Neural progenitor cell (in vitro differentiated cells): ENCODE data around the gene PEAK1. TPM values are rescaled to one million over a fixed set of nuclear protein-coding genes. Genes with fewer than 3 reads are reported as not detected.
"Not testable (repeated sequence)": the region's sequence is repeated elsewhere in the genome, so short reads cannot be mapped to it uniquely, and the experiment has no call there.

Experiments
- DNase-seq: peaks from one replicate; pipeline ENCODE4 v3.0.0-alpha.2; 2016; ENCODE audit warnings: low spot score
- H2AFZ ChIP-seq: fragments of 200-600 bp; sonication (generic); replicated peaks from 2 replicates; pipeline ENCODE4 v1.6.1; 2016; ENCODE audit warnings: antibody characterized with exemption
- H3F3A ChIP-seq: fragments of 200-600 bp; sonication (generic); 2 replicates; pipeline ENCODE4 v1.6.1; 2016; ENCODE audit warnings: antibody characterized with exemption, low read depth
- H3K27ac ChIP-seq: fragments of 200-600 bp; sonication (generic); 2 replicates; pipeline ENCODE4 v1.5.1; 2016; ENCODE audit warnings: mild to moderate bottlenecking
- H3K27me3 ChIP-seq: fragments of 200-600 bp; sonication (generic); 2 replicates; pipeline ENCODE4 v1.6.1; 2016; ENCODE audit warnings: mild to moderate bottlenecking, moderate library complexity
- H3K36me3 ChIP-seq: fragments of 200-600 bp; sonication (generic); 2 replicates; pipeline ENCODE4 v1.5.1; 2016
- H3K4me1 ChIP-seq: fragments of 200-600 bp; sonication (generic); 2 replicates; pipeline ENCODE4 v1.6.1; 2016; ENCODE audit warnings: mixed run types
- H3K4me2 ChIP-seq: fragments of 200-600 bp; sonication (generic); 2 replicates; pipeline ENCODE4 v1.6.1; 2016
- H3K4me3 ChIP-seq: fragments of 200-600 bp; sonication (generic); 2 replicates; pipeline ENCODE4 v1.5.1; 2016
- H3K79me2 ChIP-seq: fragments of 200-600 bp; sonication (generic); 2 replicates; pipeline ENCODE4 v1.6.1; 2016; ENCODE audit warnings: low read depth
- H3K9ac ChIP-seq: fragments of 200-600 bp; sonication (generic); 2 replicates; pipeline ENCODE4 v1.6.1; 2016
- H3K9me3 ChIP-seq: fragments of 200-600 bp; sonication (generic); 2 replicates; pipeline ENCODE4 v1.5.1; 2016; ENCODE audit warnings: low read depth
- H4K20me1 ChIP-seq: fragments of 200-600 bp; sonication (generic); 2 replicates; pipeline ENCODE4 v1.6.1; 2016; ENCODE audit warnings: low read depth
- H3K27ac Mint-ChIP-seq: 3 replicates; pipeline ENCODE4 v1.8.0; 2021; ENCODE audit warnings: mixed read lengths
- H3K27me3 Mint-ChIP-seq: 2 replicates; pipeline ENCODE4 v1.8.0; 2022; ENCODE audit warnings: low read depth, mild to moderate bottlenecking, inconsistent platforms, moderate library complexity, mixed read lengths; ENCODE audit not compliant: insufficient read depth
- H3K36me3 Mint-ChIP-seq: 3 replicates; pipeline ENCODE4 v1.8.0; 2021; ENCODE audit warnings: mixed read lengths
- H3K4me1 Mint-ChIP-seq: 3 replicates; pipeline ENCODE4 v1.8.0; 2021; ENCODE audit warnings: mixed read lengths
- H3K4me3 Mint-ChIP-seq: 3 replicates; pipeline ENCODE4 v1.8.0; 2021; ENCODE audit warnings: mild to moderate bottlenecking, moderate library complexity, mixed read lengths
- H3K9me3 Mint-ChIP-seq: 3 replicates; pipeline ENCODE4 v1.8.0; 2020; ENCODE audit warnings: mixed read lengths
- EZH2 ChIP-seq: fragments of 200-600 bp; sonication (generic); IDR thresholded peaks from 2 replicates; pipeline ENCODE4 v1.6.1; 2017; ENCODE audit warnings: antibody characterized with exemption, mild to moderate bottlenecking, moderate library complexity
- EZH2phosphoT487 ChIP-seq: fragments of 200-600 bp; sonication (generic); IDR thresholded peaks from 2 replicates; pipeline ENCODE4 v1.6.1; 2017; ENCODE audit warnings: antibody characterized with exemption
- total RNA-seq: library from RNA; depleted of rRNA; stranded (reverse); fragments of >200 nt; gene quantifications from 2 replicates; pipeline ENCODE4 v1.2.3, GENCODE V29; 2015; ENCODE audit warnings: low replicate concordance
- TF ChIP-seq, protein P1 (sequence below): fragments of 200-600 bp; sonication (generic); IDR thresholded peaks from 2 replicates; pipeline ENCODE4 v1.5.1; 2017; ENCODE audit warnings: antibody characterized with exemption, mild to moderate bottlenecking

Gene PEAK1
- total RNA-seq, 1 donor from 2014 or later = 30.9 TPM

DNA sequence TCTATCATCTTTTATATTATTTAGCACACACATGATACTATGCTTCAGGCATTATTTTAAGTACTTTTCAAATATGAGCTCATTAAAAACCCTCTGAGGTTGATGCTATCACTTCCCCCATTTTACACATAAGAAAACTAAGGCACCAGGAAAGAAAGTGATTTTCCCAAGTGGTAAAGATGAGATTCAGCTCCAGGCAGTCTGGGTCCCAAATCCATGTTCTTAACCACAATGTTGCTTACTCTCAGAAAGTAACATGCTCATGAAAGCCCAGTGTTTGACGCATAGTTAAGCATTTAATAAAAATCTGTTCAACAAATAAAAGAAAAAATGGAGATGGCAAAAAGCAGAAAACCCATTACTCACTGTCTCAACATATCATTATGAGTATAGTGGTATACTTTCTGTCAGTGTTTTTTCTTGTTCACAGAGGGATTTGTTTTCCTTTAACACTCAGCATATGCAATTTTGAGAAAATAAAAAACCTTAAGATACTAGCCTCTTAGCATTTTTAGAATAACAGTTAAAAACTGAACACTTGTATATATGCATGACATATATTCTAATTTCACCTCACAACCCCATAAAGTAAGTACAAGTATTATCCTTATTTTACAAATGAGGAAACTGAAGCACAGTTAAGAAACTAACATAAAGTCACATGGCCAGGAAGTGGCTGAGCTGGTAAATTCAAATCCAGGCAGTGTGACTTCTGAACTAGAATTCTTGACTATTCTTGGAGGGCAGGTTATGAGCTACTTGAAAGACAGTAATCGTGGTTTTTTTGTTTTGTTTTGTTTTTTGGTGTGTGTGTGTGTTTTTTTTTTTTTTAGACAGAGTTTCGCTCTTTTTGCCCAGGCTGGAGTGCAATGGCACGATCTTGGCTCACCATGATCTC, 10.4 kb downstream of the PEAK1 start:
- no peak overlapping the region for H3K9ac ChIP-seq
- peaks cover 93% of the 10 kb centered on the region for H3K79me2 ChIP-seq
- H3K36me3 Mint-ChIP-seq = no peaks in the 10 kb centered on the region
- no peak overlapping the region for H3K4me3 Mint-ChIP-seq
- H3K9me3 Mint-ChIP-seq = peaks cover 9% of the 10 kb centered on the region
- H3K27me3 Mint-ChIP-seq = no peaks in the 10 kb centered on the region
- TF ChIP-seq, protein P1, sequence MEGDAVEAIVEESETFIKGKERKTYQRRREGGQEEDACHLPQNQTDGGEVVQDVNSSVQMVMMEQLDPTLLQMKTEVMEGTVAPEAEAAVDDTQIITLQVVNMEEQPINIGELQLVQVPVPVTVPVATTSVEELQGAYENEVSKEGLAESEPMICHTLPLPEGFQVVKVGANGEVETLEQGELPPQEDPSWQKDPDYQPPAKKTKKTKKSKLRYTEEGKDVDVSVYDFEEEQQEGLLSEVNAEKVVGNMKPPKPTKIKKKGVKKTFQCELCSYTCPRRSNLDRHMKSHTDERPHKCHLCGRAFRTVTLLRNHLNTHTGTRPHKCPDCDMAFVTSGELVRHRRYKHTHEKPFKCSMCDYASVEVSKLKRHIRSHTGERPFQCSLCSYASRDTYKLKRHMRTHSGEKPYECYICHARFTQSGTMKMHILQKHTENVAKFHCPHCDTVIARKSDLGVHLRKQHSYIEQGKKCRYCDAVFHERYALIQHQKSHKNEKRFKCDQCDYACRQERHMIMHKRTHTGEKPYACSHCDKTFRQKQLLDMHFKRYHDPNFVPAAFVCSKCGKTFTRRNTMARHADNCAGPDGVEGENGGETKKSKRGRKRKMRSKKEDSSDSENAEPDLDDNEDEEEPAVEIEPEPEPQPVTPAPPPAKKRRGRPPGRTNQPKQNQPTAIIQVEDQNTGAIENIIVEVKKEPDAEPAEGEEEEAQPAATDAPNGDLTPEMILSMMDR = no peak
- no peak overlapping the region for H3K27ac Mint-ChIP-seq
- no peaks in the 10 kb centered on the region for H3F3A ChIP-seq
- peaks cover 12% of the 10 kb centered on the region for H4K20me1 ChIP-seq
- H3K4me1 ChIP-seq = peaks cover 9% of the 10 kb centered on the region
- no peak overlapping the region for H2AFZ ChIP-seq
- DNase-seq = no peak
- no peaks in the 10 kb centered on the region for H3K27me3 ChIP-seq
- H3K9me3 ChIP-seq = peaks cover 7% of the 10 kb centered on the region
- H3K4me1 Mint-ChIP-seq = no peaks in the 10 kb centered on the region
- H3K27ac ChIP-seq = no peak overlapping the region
- H3K36me3 ChIP-seq = no peaks in the 10 kb centered on the region
- H3K4me3 ChIP-seq = no peak overlapping the region
- no peak overlapping the region for H3K4me2 ChIP-seq

DNA sequence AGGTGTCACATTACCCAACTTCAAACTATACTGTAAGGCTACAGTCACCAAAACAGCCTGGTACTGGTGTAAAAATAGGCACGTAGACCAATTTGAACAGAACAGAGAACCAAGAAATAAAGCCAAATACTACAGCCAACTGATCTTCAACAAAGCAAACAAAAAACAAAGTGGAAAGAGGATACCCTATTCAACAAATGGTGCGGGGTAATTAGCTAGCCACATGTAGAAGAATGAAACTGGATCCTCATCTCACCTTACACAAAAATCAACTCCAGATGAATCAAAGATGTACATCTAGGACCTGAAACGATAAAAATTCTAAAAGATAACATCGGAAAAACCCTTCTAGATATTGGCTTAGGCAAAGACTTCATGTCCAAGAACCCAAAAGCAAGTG, 13.1 kb downstream of the PEAK1 start:
- H3F3A ChIP-seq = no peaks in the 10 kb centered on the region
- no peak overlapping the region for H3K27ac ChIP-seq
- H3K79me2 ChIP-seq = peaks cover 89% of the 10 kb centered on the region
- H3K4me1 ChIP-seq = peaks cover 9% of the 10 kb centered on the region
- no peak overlapping the region for H3K4me3 ChIP-seq
- H4K20me1 ChIP-seq = peaks cover 9% of the 10 kb centered on the region
- H3K4me1 Mint-ChIP-seq = no peaks in the 10 kb centered on the region
- H3K4me2 ChIP-seq = no peak overlapping the region
- no peak overlapping the region for H3K27ac Mint-ChIP-seq
- DNase-seq = no peak
- H3K36me3 Mint-ChIP-seq = no peaks in the 10 kb centered on the region
- TF ChIP-seq, protein P1 = no peak
- TF ChIP-seq EZH2phosphoT487 = no peak
- no peak for TF ChIP-seq EZH2
- peaks cover 9% of the 10 kb centered on the region for H3K9me3 Mint-ChIP-seq
- H3K9ac ChIP-seq = no peak overlapping the region
- peaks cover 7% of the 10 kb centered on the region for H3K9me3 ChIP-seq
- no peaks in the 10 kb centered on the region for H3K27me3 Mint-ChIP-seq
- H3K4me3 Mint-ChIP-seq = no peak overlapping the region
- H3K36me3 ChIP-seq = no peaks in the 10 kb centered on the region
- no peaks in the 10 kb centered on the region for H3K27me3 ChIP-seq
- no peak overlapping the region for H2AFZ ChIP-seq

DNA sequence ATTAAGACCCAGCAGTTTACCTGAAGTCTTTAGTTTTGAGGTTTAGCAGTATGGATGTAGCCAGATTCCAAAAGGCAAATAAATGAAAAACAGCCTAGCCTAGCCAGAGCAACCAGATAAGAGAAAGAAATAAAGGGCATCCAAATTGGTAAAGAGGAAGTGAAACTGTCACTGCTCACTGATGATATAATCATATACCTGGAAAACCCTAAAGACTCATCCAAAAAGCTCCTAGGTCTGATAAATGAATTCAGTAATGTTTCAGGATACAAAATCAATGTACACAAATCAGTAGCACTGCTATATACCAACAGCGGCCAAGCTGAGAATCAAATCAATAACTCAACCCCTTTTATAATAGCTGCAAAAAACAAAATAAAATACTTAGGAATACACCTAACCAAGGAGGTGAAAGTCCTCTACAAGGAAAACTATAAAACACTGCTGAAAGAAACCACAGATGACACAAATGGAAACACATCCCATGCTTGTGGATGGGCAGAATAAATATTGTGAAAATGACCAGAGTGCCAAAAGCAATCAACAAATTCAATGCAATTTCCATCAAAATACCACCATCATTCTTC, 13.6 kb downstream of the PEAK1 start:
- not testable (repeated sequence) for H3K27ac ChIP-seq, H3K27ac Mint-ChIP-seq, H4K20me1 ChIP-seq, H3K4me1 ChIP-seq, H2AFZ ChIP-seq, H3K9me3 Mint-ChIP-seq, DNase-seq, H3K36me3 Mint-ChIP-seq, H3K9ac ChIP-seq, H3K4me1 Mint-ChIP-seq, H3K36me3 ChIP-seq, H3K27me3 Mint-ChIP-seq, H3F3A ChIP-seq, H3K27me3 ChIP-seq, H3K4me3 Mint-ChIP-seq, H3K4me3 ChIP-seq, H3K4me2 ChIP-seq, H3K9me3 ChIP-seq
- peaks cover 91% of the 10 kb centered on the region for H3K79me2 ChIP-seq
